Activated CD8-positive, alpha-beta T cell treated with anti-CD3 and anti-CD28 coated beads for 36 hours (primary cell): Measurements from ENCODE around the gene ZBTB46. TPM values are rescaled to one million over a fixed set of nuclear protein-coding genes. Genes with fewer than 3 reads are reported as not detected.

ENCODE experiments used
- ATAC-seq: fragments of 200-7000 bp; cut with Tn5 transposase; one replicate; pipeline ENCODE4 v1.10.0; 2021; ENCODE audit warnings: mild to moderate bottlenecking, moderate library complexity
- CTCF ChIA-PET: fragments of 350-600 bp; sonication (Branson Sonifier 250); formaldehyde crosslinking; loops from one replicate; lab custom pipeline; 2021; ENCODE audit warnings: antibody characterized with exemption; lab: Charles Lee
- POLR2A ChIA-PET: fragments of 350-600 bp; sonication (Branson Sonifier 250); formaldehyde crosslinking; loops from one replicate; lab custom pipeline; 2021; ENCODE audit warnings: antibody characterized with exemption; lab: Charles Lee
- DNase-seq: peaks from one replicate; pipeline ENCODE4 v3.0.0-alpha.2; 2020
- H3K27ac Mint-ChIP-seq: one replicate; pipeline ENCODE4 v1.8.0; 2021; ENCODE audit warnings: mild to moderate bottlenecking, mixed read lengths
- H3K27me3 Mint-ChIP-seq: one replicate; pipeline ENCODE4 v1.8.0; 2021; ENCODE audit warnings: mixed read lengths
- H3K36me3 Mint-ChIP-seq: one replicate; pipeline ENCODE4 v1.8.0; 2021; ENCODE audit warnings: low read depth, mixed read lengths
- H3K4me1 Mint-ChIP-seq: one replicate; pipeline ENCODE4 v1.8.0; 2021; ENCODE audit warnings: low read depth, mixed read lengths
- H3K4me3 Mint-ChIP-seq: one replicate; pipeline ENCODE4 v1.8.0; 2021; ENCODE audit warnings: mild to moderate bottlenecking, moderate library complexity, mixed read lengths
- H3K9me3 Mint-ChIP-seq: one replicate; pipeline ENCODE4 v1.8.0; 2021; ENCODE audit warnings: mixed read lengths
- intact Hi-C: fragments of 100-400 bp; cut with micrococcal nuclease; formaldehyde crosslinking; loops from one replicate; pipeline ENCODE4 v1.10.0; 2022
- total RNA-seq, 2 experiments: library from RNA; stranded (reverse); gene quantifications; one replicate each; pipeline ENCODE4 v1.2.3, GENCODE V29; 2021
- TF ChIP-seq, protein P1 (sequence below): fragments of 200-600 bp; IDR thresholded peaks from one replicate; pipeline ENCODE4 v1.8.0; 2022; ENCODE audit warnings: antibody characterized with exemption, mild to moderate bottlenecking

ZBTB46 gene
- total RNA-seq, 2 experiments from 2014 or later = 0.31 to 0.38 TPM

DNA sequence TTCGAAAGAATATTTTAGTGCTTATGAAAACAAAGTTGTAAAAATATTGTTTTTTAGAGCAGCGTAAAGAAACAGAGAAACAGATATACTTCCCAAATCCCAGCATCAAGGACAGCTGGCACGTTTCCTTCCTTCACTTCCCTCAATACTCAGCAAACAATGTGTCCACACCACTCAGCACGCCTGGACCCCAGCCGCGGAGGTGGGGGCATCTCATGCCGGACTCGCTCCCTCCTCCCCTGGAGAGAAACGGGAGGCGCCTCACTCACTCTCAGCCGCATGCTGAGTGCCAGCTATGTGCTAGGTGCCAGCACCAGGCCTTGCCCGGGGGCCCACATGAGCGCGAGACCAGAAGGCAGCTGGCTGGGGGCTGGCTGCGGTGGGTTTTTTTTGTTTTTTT is 56.8 kb downstream of the ZBTB46 start:
- POLR2A ChIA-PET = no interaction called here

DNA sequence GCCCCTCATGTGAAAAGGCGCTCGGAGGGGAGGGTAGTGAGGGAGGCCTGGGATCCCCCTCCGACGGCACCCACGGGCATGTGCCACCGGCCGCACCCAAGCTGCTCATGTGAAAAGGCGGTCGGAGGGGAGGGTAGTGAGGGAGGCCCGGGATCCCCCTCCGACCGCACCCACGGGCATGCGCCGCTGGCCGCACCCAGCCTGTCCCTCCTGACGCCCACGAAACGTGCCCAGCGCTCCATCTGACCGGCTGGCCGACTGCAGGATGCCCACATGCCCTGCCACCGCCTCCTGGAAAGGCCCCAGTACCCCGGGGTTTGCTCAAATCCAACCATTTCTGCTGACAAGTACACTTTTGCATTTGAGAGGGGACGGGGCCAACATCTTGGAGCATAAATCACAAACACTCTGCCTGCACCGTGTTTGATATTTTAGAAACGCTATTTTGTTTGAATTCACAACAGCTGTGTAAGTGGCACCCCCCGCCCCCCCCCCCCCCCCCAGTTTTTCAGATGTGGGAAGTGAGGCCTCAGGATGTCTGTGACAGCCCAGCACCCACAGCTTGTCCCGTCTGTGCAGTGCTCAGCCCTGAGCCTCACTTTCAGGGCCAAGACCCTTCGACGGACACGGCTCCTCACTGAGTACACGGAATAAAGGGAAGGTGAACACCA is 57.4 kb downstream of the ZBTB46 start:
- Mint-ChIP-seq H3K27ac (no peak overlapping the region), H3K36me3 (no peaks in the 10 kb centered on the region)
- intact Hi-C loops = no loop called here

More for the DNA sequence above, 56.8 kb downstream of the ZBTB46 start:
- no peak for DNase-seq
- H3K4me1 Mint-ChIP-seq = peaks cover 2% of the 10 kb centered on the region
- CTCF ChIA-PET = interaction anchor here (1.0 to 4.3 kb wide), 9 partner anchors 11 to 91 kb away, joined by 3 to 37 read pairs (median 5); partner anchors contain the start of genes ARFRP1, TPD52L2 and ZGPAT
- H3K27ac Mint-ChIP-seq = no peak overlapping the region
- no peak overlapping the region for H3K4me3 Mint-ChIP-seq
- no peaks in the 10 kb centered on the region for H3K27me3 Mint-ChIP-seq
- H3K9me3 Mint-ChIP-seq = no peaks in the 10 kb centered on the region
- intact Hi-C loops = no loop called here
- H3K36me3 Mint-ChIP-seq = no peaks in the 10 kb centered on the region
- no peak for ATAC-seq
- TF ChIP-seq, protein P1, sequence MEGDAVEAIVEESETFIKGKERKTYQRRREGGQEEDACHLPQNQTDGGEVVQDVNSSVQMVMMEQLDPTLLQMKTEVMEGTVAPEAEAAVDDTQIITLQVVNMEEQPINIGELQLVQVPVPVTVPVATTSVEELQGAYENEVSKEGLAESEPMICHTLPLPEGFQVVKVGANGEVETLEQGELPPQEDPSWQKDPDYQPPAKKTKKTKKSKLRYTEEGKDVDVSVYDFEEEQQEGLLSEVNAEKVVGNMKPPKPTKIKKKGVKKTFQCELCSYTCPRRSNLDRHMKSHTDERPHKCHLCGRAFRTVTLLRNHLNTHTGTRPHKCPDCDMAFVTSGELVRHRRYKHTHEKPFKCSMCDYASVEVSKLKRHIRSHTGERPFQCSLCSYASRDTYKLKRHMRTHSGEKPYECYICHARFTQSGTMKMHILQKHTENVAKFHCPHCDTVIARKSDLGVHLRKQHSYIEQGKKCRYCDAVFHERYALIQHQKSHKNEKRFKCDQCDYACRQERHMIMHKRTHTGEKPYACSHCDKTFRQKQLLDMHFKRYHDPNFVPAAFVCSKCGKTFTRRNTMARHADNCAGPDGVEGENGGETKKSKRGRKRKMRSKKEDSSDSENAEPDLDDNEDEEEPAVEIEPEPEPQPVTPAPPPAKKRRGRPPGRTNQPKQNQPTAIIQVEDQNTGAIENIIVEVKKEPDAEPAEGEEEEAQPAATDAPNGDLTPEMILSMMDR = no peak

DNA sequence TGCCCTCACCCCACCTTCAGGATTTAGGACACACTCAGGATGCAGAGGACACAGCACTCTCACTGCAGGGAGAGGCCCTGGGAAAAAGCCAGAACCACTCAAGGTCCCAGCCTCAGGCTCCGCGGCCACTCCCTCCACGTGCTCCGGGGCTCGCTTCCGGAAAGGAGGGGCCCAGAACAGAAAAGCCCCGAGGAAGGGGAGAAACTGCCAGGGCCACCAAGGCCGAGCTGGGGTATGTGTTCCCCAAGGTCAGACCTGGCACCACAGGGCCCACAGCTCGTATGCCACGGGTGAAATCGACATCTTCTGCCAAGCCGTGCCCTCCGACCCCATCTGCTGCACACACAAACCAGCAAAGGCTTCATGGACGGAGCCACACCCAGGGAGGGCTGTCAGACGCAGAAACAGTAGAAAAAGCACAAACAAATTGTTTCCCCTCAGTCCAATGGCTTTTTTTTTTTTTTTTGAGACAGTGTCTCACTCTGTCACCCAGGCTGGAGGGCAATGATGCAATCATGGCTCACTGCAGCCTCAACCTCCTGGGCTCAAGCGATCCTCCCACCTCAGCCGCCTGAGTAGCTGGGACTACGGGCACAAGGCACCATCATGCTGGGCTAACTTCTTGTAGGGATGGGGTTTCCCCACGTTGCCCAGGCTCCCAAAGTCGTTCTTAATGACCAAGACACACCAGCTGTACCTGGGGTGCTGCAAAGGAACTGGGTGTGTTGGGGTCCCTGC is 58.1 kb downstream of the ZBTB46 start:
- Mint-ChIP-seq H3K9me3 (no peaks in the 10 kb centered on the region), H3K4me1 (peaks cover 2% of the 10 kb centered on the region), H3K36me3 (no peaks in the 10 kb centered on the region), H3K27ac (no peak overlapping the region), H3K27me3 (no peaks in the 10 kb centered on the region), H3K4me3 (no peak overlapping the region)
- TF ChIP-seq, protein P1 = no peak
- POLR2A ChIA-PET = no interaction called here
- CTCF ChIA-PET = interaction anchor here (4.3 kb wide), 1 partner anchor 12 kb away, joined by 37 read pairs; no protein-coding TSS in a partner anchor
- DNase-seq (no peak), ATAC-seq (no peak)
- intact Hi-C loops = no loop called here

More for the DNA sequence above, 57.4 kb downstream of the ZBTB46 start:
- Mint-ChIP-seq H3K9me3 (no peaks in the 10 kb centered on the region), H3K4me3 (no peak overlapping the region), H3K4me1 (peaks cover 2% of the 10 kb centered on the region), H3K27me3 (no peaks in the 10 kb centered on the region)
- ATAC-seq (no peak), DNase-seq (no peak)
- POLR2A ChIA-PET = no interaction called here
- TF ChIP-seq, protein P1 = no peak
- CTCF ChIA-PET = interaction anchor here (4.3 kb wide), 1 partner anchor 12 kb away, joined by 37 read pairs; no protein-coding TSS in a partner anchor

DNA sequence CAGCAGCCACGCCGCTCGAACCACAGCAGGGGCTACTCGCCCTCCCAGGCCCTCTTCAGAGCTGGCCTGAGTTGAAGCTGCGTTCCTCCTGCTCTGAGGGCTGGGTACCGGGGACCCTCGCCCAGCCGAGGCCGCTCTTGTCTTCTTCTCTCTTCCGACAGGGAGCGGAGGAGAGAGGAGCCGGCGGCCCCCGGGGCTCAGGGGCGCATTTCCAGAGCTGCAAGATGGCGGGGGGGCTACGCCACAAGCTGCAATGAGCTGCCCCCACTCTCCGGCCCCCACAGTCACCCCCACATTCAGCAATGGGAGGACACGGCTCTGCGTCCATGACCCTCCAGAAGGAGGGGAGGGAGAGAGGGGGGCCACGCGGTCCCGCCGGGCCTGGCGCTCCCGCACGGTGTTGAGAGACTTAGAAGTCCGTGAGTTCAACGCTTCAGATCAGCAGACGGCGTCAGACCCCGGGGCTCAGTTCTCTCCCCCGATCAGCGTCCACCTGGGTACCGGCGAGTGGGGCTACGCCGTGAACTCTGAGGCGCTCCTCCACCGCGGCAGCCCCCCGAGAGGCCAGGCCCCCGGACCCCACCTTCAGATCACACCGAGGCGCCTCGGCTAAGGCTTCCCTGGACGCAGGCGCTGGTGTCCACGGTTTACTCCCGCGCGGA is 59.9 kb downstream of the ZBTB46 start:
- DNase-seq (no peak), ATAC-seq (no peak)
- no peak overlapping the region for H3K4me3 Mint-ChIP-seq
- no peaks in the 10 kb centered on the region for H3K9me3 Mint-ChIP-seq
- CTCF ChIA-PET = interaction anchor here (1.2 kb wide), 1 partner anchor 14 kb away, joined by 3 read pairs; no protein-coding TSS in a partner anchor
- intact Hi-C loops = no loop called here
- TF ChIP-seq, protein P1 = no peak
- POLR2A ChIA-PET = no interaction called here
- H3K4me1 Mint-ChIP-seq = peaks cover 2% of the 10 kb centered on the region
- H3K27ac Mint-ChIP-seq = no peak overlapping the region
- no peaks in the 10 kb centered on the region for H3K27me3 Mint-ChIP-seq
- H3K36me3 Mint-ChIP-seq = no peaks in the 10 kb centered on the region
